Jurkat, Clone E6-1 (cell line): ENCODE data around the gene PUS3.
A peak's percentile ranks its signal among the peaks of the same experiment; 100 is the strongest.

Experiments used
- DNase-seq: peaks from one replicate; pipeline ENCODE4 v3.0.0-alpha.2; 2011; ENCODE audit warnings: low read depth, low spot score
- H3K4me3 ChIP-seq: 2 replicates; pipeline ENCODE4 v1.5.1; 2011; ENCODE audit warnings: mild to moderate bottlenecking, low read length, control low read depth, moderate library complexity

PUS3 gene

DNA sequence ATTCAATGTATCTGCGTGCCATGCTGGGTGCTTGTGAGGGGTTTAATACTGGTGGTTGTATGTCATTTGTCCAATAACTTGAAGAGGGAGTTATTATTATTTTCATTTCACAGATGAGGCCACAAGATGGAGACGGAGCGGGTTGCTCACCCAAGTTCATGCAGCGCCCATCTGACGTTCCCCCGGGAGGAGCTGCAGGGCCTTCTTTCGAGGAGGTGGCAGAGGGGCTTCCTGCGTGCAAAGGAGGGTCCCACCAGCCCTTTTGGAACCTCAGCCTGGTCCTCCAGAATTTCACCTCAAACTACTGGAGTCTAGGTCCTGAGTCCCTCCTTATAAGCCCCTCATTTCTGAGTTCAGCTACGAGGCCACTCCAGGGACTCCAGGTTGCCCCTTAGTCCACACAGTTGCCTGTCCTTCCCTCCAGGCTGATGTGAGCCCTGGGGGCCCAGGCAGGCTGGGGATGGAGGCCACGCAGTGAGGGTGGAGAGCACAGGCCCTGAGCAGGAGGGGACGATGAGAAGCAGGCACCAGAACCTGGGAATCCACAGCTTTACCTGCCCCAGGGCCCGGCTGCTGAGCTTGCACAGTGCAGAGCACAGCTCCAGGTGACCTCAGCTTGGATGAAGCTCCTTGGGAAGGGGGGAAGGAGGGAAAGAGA, 39.9 kb upstream of the PUS3 start:
- DNase-seq, result no peak
- no peak overlapping the region for H3K4me3 ChIP-seq

- DNase-seq, result peak; percentile 45
- no peak overlapping the region for H3K4me3 ChIP-seq
These were observed 38.9 kb upstream of the PUS3 start for GRCh38 chr11:125941619-125942611.

DNA sequence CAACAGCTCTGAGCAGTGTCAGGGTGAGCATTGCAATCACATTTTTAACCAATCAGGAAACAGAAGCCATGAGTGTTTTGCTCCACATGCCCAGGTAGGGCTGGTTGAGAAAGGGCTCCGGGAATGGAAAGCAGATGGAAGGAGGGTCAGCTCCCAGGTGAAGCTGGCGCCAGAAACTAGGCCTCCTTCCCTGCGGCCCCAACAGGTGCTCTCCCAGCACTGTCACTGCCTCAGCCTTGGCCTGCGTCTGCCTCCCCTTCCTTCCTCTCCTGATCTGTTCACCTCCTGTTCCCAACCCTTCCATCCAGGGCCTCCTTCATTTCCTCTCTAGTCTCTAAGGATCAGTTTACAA, 38.2 kb upstream of the PUS3 start:
- DNase-seq, result no peak
- no peak overlapping the region for H3K4me3 ChIP-seq

- DNase-seq, result no peak
- no peak overlapping the region for H3K4me3 ChIP-seq
These were observed 37.1 kb upstream of the PUS3 start for GRCh38 chr11:125940145-125940544.

DNA sequence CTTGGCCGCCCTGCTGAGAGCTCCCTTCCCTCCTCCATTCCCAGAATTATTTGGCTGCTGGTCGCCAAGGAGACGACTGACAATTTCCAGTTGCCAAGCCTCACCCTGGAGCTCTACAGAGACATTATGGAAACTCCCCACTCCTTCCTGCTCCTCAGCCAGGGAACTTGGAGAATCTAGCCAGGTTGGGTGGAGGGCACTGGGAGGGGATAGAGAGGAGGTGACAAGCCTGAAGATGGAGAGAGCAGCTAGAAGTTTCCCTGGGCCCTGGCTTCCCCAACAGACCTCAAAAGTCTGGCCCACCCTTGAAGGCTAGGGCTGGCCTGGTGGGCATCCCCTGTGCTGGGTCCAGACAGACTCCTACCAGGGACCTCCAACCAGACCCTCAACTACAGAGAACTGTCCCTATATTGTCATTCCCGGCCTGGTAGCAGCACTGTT, 36.1 kb upstream of the PUS3 start:
- H3K4me3 ChIP-seq, result no peak overlapping the region
- no peak for DNase-seq

DNA sequence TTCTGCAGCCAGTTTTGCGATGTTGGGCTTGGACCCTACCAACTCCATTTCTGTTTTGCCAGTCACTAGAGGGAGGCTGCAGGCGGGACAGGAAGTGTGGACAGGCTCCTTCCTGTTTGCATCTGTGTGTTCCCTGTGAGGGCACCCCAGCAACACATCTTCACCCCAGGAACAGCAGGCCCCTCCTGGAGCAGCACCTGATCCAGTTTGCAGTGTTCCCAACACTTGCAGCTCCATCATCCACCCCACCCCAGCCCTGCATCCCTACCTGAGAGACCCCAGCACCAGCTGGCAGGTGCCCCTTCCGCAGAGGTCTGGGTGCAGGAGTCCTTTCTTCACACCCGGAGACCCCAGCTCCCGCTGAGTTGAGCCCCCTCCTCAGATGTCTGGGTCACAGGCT, 35.4 kb upstream of the PUS3 start:
- peak; percentile 30 for DNase-seq
- no peak overlapping the region for H3K4me3 ChIP-seq

DNA sequence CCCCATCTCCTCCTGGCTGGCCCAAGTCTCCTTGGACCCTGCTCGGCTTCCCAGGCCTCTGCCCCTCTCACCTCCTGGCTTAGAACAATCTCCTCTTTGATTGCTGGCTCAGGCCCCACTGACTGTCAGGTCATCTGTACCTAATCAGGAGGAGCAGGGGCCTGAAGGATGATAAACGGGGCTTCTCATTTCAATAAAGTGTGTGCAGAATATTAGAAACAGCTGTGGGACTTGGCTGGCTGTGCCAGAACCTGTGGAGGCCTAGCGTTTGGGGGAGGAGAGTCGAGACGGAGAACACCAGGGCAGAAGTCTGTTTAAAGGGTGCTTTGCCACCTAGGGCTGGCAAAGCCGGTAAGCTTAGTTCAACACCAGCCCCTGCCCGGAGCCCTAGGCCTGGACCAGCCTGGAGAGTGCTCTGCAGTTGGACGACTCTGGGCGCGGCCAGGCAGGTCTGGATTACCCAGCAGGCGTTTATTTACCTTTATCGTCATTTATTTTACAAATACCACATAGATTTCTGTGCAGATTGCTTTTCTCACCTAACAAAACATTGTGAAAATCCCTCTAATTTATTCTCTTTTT, 32.7 kb upstream of the PUS3 start:
- H3K4me3 ChIP-seq, result no peak overlapping the region

DNA sequence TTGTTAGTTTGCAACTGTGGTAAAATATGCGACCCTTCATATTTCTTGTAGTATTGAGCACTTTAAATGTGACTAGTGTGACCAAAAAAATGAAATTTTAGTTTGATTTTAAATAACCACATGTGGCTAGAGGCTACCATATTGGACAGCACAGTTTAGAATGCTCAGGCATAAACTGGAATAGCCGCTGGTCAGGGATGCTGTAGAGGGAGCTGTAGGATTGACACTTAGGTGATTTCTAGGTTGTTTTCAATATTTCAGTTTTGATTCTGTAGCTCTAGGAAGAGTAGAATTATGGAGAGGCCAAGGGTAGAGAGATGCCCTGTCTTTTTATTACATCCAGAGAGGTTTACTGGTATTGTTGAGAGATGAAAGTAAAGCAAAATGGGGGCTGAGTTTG, 32.0 kb upstream of the PUS3 start:
- no peak for DNase-seq
- no peak overlapping the region for H3K4me3 ChIP-seq

More for the DNA sequence above, 32.7 kb upstream of the PUS3 start:
- no peak for DNase-seq

- H3K4me3 ChIP-seq, result no peak overlapping the region
- DNase-seq, result no peak
These were observed 31.5 kb upstream of the PUS3 start for GRCh38 chr11:125934473-125934872.

- DNase-seq, result peak; percentile 83
- H3K4me3 ChIP-seq, result no peak overlapping the region
These were observed 30.2 kb upstream of the PUS3 start for GRCh38 chr11:125933030-125933813.

GRCh38 chr11:125932301-125932700, 29.3 kb upstream of the PUS3 start:
- H3K4me3 ChIP-seq, result no peak overlapping the region
- no peak for DNase-seq

DNA sequence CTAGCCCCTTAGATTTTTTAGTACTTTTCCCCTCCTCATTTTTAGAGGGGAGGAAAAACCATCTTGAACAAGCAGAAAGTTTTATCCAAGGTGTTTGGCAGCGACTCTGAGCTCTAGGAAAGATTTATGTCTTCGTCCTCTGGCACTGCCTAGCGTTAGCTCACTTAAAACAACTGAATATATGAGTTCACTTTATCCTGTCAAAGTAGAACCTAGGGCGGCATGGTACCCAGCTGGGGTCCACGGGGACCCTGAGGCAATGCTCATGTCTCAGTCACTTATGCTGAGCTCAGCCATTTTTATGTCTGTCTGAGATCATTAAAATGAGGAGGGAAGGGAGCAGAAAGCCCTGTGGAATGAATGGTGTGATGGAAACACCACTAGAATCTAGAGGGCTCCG, 28.7 kb upstream of the PUS3 start:
- no peak overlapping the region for H3K4me3 ChIP-seq
- DNase-seq, result no peak

DNA sequence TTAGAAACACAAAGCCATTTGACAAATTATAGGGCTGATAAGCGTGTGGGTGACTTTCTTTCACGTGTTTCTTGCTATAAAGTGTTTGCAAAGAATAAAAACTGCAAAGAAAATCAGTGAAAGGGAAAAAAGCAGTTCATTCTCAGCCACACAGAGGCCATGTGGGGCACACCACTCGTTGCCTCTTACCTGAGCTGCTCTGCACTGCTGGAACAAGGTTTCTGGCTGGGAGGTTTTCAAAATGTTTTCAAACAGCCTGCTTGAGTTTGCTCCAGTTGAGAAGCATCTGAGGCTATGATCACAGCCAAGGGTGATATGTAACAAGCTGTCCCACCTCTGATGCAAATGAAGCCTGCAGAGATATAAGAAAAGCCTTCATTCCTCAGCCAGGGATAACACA, 28.1 kb upstream of the PUS3 start:
- no peak overlapping the region for H3K4me3 ChIP-seq
- DNase-seq, result no peak

DNA sequence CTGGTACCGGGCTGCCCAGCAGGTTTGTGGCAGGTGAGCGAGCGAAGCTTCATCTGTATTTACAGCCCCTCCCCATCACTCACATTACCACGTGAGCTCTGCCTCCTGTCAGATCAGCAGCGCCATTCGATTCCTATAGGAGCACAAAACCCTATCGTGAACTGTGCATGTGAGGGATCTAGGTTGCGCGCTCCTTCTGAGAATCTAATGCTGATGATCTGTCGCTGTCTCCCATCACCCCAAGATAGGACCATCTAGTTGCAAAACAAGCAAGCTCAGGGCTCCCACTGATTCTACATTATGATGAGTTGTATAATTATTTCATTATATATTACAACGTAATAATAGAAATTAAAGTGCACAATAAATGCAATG, 27.1 kb upstream of the PUS3 start:
- H3K4me3 ChIP-seq, result no peak overlapping the region
- no peak for DNase-seq

DNA sequence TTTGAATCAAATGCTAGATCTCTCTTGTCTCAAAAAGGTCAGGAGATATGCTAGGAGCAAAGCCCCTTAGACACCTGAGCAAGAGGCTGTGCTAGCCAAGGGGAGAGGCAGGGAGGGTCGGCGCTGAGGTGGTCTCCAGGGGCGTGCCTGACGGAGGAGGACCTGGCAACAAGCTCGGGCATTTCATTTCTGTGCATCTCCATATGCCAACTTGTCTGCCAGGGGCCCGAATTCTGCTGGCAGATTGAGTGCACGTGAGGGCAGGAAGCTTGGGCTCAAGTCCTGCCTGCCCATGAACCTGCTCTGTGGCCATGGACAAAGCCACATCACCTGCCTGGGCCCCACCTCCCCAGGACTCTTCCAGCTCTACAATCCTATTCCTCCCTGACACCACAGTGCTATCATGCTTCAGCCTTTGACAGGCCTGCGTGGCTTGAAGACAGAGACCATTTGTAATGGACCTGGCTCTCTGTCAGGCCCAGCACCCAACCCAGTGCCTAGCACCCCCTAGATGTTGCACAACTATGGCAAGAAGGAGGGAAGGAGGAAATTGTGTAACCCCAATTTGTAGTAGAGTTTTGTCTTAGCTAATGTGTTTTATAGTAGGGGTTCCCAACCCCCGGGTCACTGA, 26.6 kb upstream of the PUS3 start:
- no peak overlapping the region for H3K4me3 ChIP-seq
- DNase-seq, result no peak

- H3K4me3 ChIP-seq, result no peak overlapping the region
- no peak for DNase-seq
These were observed 23.7 kb upstream of the PUS3 start for GRCh38 chr11:125926682-125927081.

- H3K4me3 ChIP-seq, result no peak overlapping the region
- no peak for DNase-seq
These were observed 22.8 kb upstream of the PUS3 start for GRCh38 chr11:125925804-125926203.

- no peak for DNase-seq
- no peak overlapping the region for H3K4me3 ChIP-seq
These were observed 22.3 kb upstream of the PUS3 start for GRCh38 chr11:125925247-125925740.
